Fibroblast of skin of abdomen (primary cell): ENCODE data around the gene DHRS3.

Experiments used
- DNase-seq: peaks from one replicate; pipeline ENCODE4 v3.0.0-alpha.2; 2013

The DHRS3 gene

GRCh38 chr1:12616709-12617373 is 1.2 kb downstream of the DHRS3 start:
- DNase-seq, result no peak

GRCh38 chr1:12615865-12616708 is 1.9 kb downstream of the DHRS3 start:
- DNase-seq, result no peak

GRCh38 chr1:12615159-12615864 is 2.7 kb downstream of the DHRS3 start:
- no peak for DNase-seq

- no peak for DNase-seq
Measured at GRCh38 chr1:12614402-12615158, 3.4 kb downstream of the DHRS3 start.

GRCh38 chr1:12613180-12613579 is 4.8 kb downstream of the DHRS3 start:
- no peak for DNase-seq

- no peak for DNase-seq
Measured at GRCh38 chr1:12610941-12611340, 7.1 kb downstream of the DHRS3 start.

- peak; percentile 83 for DNase-seq
Measured at GRCh38 chr1:12610305-12610935, 7.6 kb downstream of the DHRS3 start.

- DNase-seq, result no peak
Measured at GRCh38 chr1:12609469-12610003, 8.5 kb downstream of the DHRS3 start.

GRCh38 chr1:12608311-12608957 is 9.6 kb downstream of the DHRS3 start:
- DNase-seq, result no peak

GRCh38 chr1:12607263-12607662 is 10.7 kb downstream of the DHRS3 start:
- DNase-seq, result no peak

- DNase-seq, result no peak
Measured at GRCh38 chr1:12604986-12605385, 13.0 kb downstream of the DHRS3 start.

- peak; percentile 97 for DNase-seq
Measured at GRCh38 chr1:12604114-12604874, 13.7 kb downstream of the DHRS3 start.

- DNase-seq, result no peak
Measured at GRCh38 chr1:12603224-12603623, 14.8 kb downstream of the DHRS3 start.

- no peak for DNase-seq
Measured at GRCh38 chr1:12602659-12603024, 15.4 kb downstream of the DHRS3 start.

GRCh38 chr1:12601700-12602658 is 16.0 kb downstream of the DHRS3 start:
- no peak for DNase-seq

GRCh38 chr1:12600880-12601633 is 17.0 kb downstream of the DHRS3 start:
- no peak for DNase-seq

- no peak for DNase-seq
Measured at GRCh38 chr1:12600335-12600734, 17.7 kb downstream of the DHRS3 start.

- no peak for DNase-seq
Measured at GRCh38 chr1:12599657-12600056, 18.4 kb downstream of the DHRS3 start.

- no peak for DNase-seq
Measured at GRCh38 chr1:12598974-12599373, 19.0 kb downstream of the DHRS3 start.
